AG09309 (cell line): ENCODE measurements around the gene SMIM24.

Experiments used
- DNase-seq: peaks from one replicate; pipeline ENCODE4 v3.0.0-alpha.2; 2010; ENCODE audit warnings: low read depth
- H3K4me3 ChIP-seq: 2 replicates; pipeline ENCODE4 v1.5.1; 2011; ENCODE audit warnings: mild to moderate bottlenecking, low read depth, low read length, moderate library complexity; ENCODE audit not compliant: control insufficient read depth
- TF ChIP-seq, protein P1 (sequence below): IDR thresholded peaks from 2 replicates; pipeline ENCODE4 v1.5.1; 2011; ENCODE audit warnings: mild to moderate bottlenecking, low read depth, low read length, inconsistent platforms; ENCODE audit not compliant: insufficient read depth, control insufficient read depth; ENCODE audit errors: missing control alignments

Gene SMIM24

DNA sequence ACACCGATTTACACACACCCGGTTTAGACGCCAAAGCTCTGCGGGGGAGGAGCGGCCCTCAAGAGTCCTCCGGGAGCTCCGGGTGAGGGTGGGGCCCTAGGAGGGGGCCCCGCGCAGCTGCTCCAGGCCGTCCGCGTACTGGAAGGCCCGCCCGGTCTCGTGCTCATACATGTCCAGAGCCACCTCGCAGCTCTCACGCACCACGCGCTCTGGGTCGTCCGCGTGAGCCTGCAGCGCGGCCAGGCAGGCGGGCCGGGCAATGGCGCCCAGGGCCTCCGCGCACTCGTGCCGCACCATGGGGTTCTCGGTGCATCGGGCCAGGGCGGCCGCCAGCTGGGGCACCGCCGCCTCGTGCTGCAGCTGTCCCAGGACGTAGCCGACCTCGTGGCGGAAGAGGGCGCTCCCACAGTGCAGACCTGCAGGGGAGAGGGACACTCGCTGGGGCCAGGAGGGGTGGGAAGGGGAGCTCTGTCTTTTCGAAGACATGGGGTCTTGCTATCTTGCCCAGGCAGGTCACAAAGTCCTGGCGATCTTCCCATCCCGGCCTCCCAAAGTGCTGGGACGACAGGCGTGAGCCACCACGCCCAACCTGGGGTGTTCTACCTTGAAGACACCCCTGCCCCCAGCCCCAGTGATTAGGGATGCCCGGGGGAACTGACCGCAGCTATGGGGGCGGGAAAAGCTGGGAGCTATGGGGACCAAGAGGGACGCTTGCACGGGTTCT is 11.2 kb upstream of the SMIM24 start:
- TF ChIP-seq, protein P1, sequence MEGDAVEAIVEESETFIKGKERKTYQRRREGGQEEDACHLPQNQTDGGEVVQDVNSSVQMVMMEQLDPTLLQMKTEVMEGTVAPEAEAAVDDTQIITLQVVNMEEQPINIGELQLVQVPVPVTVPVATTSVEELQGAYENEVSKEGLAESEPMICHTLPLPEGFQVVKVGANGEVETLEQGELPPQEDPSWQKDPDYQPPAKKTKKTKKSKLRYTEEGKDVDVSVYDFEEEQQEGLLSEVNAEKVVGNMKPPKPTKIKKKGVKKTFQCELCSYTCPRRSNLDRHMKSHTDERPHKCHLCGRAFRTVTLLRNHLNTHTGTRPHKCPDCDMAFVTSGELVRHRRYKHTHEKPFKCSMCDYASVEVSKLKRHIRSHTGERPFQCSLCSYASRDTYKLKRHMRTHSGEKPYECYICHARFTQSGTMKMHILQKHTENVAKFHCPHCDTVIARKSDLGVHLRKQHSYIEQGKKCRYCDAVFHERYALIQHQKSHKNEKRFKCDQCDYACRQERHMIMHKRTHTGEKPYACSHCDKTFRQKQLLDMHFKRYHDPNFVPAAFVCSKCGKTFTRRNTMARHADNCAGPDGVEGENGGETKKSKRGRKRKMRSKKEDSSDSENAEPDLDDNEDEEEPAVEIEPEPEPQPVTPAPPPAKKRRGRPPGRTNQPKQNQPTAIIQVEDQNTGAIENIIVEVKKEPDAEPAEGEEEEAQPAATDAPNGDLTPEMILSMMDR = no peak
- H3K4me3 ChIP-seq = no peak overlapping the region
- DNase-seq = no peak

- H3K4me3 ChIP-seq = no peak within 1 kb of the TSS
- no peak for DNase-seq
- TF ChIP-seq, protein P1 = no peak
Measured at GRCh38 chr19:3483226-3483628, 2.9 kb upstream of the SMIM24 start, which contains the start of gene SMIM44. Gene SMIM44, minus strand, starts transcription at chr19:3483441. Its CDS starts 38 bp downstream, at chr19:3483403.

GRCh38 chr19:3482507-3483225 is 2.3 kb upstream of the SMIM24 start:
- DNase-seq = no peak
- TF ChIP-seq, protein P1 = no peak
- H3K4me3 ChIP-seq = no peak overlapping the region

DNA sequence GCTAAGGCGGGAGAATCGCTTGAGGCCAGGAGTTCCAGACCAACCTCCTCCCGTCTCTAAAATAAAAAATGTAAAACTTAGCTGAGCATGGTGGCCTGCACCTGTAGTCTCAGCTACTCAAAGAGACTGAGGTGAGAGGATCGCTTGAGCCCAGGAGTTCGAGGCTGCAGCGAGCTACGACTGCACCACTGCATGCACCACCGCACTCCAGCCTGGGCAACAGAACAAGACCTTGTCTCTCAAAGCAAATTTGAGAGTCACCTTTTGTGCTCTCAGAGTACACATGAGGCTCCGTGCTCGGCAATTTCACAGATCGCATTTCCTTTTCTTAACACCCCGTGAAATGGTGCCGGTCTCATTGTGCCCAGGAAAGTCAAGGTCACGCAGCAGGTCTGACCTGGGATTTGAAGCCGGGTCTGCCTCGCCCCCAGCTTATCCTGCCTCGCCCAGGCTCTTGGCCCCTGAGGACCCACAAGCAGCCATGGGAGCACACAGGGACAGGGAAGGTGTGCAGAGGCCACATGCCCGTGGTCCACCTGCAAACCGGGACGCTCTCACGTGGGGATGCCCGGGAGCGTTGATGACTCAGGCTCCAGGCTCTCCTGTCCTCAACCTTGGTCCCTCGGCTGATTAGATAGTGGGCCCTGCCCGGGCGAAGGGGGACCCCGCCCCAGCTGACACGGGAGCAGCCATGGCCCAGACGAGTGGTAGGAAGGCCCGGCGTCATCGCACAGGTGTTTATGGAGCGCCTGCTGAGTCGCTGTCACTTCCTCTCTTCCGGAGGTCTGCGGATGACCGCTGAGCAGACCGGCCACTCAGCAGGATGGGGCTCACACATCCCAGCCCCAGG is 1.1 kb upstream of the SMIM24 start:
- TF ChIP-seq, protein P1 = no peak
- no peak for DNase-seq
- no peak overlapping the region for H3K4me3 ChIP-seq

DNA sequence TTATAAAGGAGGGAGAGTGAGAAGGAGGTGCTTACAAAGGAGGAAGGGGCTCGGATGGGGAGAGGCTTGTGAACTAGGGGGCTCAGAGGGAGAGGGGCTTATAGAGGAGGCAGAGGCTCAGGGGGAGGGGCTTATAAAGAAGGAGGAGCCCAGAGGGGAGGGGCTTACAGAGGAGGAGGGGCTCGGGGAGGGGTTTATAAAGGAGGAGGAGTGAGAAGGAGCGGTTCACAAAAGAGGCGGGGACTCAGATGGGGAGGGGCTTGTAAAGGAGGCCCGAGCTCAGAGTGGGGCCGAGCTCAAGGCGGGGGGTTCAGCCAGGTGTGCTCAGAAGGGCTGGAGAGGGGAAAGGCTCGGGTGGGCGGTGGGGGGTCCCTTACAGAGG is 500 bp downstream of the SMIM24 start:
- TF ChIP-seq, protein P1 = no peak
- H3K4me3 ChIP-seq = no peak overlapping the region
- DNase-seq = no peak

DNA sequence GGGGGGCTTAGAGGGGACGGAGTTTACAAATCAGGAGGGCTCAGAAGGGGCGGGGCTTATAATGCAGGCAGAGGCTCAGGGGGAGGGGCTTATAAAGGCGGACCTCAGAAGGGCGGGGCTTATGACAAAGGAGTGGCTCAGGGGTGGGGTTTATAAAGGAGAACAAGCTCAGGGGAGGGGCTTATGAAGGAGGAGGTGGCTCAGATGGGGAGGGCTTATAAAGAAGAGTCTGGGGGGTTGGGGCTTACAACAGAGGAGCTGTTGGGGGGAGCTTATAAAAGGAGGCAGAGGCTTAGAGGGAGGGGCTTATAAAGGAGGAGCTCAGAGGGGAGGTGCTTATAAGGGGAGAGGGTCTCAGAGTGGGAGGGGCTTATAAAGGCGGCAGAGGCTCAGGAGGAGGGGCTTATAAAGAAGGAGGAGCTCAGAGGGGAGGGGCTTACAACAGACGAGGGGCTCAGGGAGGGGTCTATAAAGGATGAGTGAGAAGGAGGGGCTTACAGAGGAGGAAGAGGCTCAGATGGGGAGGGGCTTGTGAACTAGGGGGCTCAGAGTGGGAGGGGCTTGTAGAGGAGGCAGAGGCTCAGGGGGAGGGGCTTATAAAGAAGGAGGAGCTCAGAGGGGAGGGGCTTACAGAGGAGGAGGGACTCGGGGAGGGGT is 1.0 kb downstream of the SMIM24 start:
- TF ChIP-seq, protein P1 = no peak
- no peak overlapping the region for H3K4me3 ChIP-seq
- DNase-seq = no peak
